Stimulated activated CD4-positive, alpha-beta T cell treated with anti-CD3 and anti-CD28 coated beads, Interleukin-1b, Interleukin-23, amount 100 ng/mL, for 24 hours (primary cell): ENCODE results near the gene USP7.
"Not testable (repeated sequence)": the region's sequence is repeated elsewhere in the genome, so short reads cannot be mapped to it uniquely, and the experiment has no call there.

ENCODE experiments used
- DNase-seq, 4 experiments: peaks; one replicate each; pipeline ENCODE4 v3.0.0-alpha.2; 2020; ENCODE audit warnings: low read depth in 4 of 4, low spot score in 1 of 4

The USP7 gene

GRCh38 chr16:8928467-8928957 lies 35.2 kb downstream of the USP7 start:
- DNase-seq, result peak in 2 of 4 experiments; percentile 15 to 29

GRCh38 chr16:8926827-8927226 lies 36.9 kb downstream of the USP7 start:
- no peak for DNase-seq

GRCh38 chr16:8925455-8925854 lies 38.3 kb downstream of the USP7 start:
- no peak for DNase-seq

- no peak for DNase-seq
Measured at GRCh38 chr16:8924214-8924613, 39.5 kb downstream of the USP7 start.

- DNase-seq, result no peak
Measured at GRCh38 chr16:8923199-8923598, 40.5 kb downstream of the USP7 start.

GRCh38 chr16:8921347-8921984 lies 42.2 kb downstream of the USP7 start:
- no peak for DNase-seq

GRCh38 chr16:8920645-8921346 lies 42.9 kb downstream of the USP7 start:
- DNase-seq, result no peak

GRCh38 chr16:8919934-8920462 lies 43.7 kb downstream of the USP7 start:
- DNase-seq, result no peak

- DNase-seq, result no peak
Measured at GRCh38 chr16:8919089-8919933, 44.4 kb downstream of the USP7 start.

- not testable (repeated sequence) for DNase-seq
Measured at GRCh38 chr16:8917336-8917735, 46.4 kb downstream of the USP7 start.

- no peak for DNase-seq
Measured at GRCh38 chr16:8916541-8917225, 47.0 kb downstream of the USP7 start.

GRCh38 chr16:8915722-8916301 lies 47.9 kb downstream of the USP7 start:
- DNase-seq, result no peak

- no peak for DNase-seq
Measured at GRCh38 chr16:8914098-8914497, 49.6 kb downstream of the USP7 start.

GRCh38 chr16:8912793-8913192 lies 50.9 kb downstream of the USP7 start:
- no peak for DNase-seq

- DNase-seq, result no peak
Measured at GRCh38 chr16:8910811-8911210, 52.9 kb downstream of the USP7 start.

GRCh38 chr16:8908810-8909468 lies 54.8 kb downstream of the USP7 start:
- DNase-seq, result no peak

GRCh38 chr16:8907096-8907495 lies 56.6 kb downstream of the USP7 start:
- DNase-seq, result no peak

- no peak for DNase-seq
Measured at GRCh38 chr16:8905795-8906591, 57.7 kb downstream of the USP7 start.

- DNase-seq, result no peak
Measured at GRCh38 chr16:8905168-8905762, 58.4 kb downstream of the USP7 start.
